Right lobe of liver (tissue), 4 donors: ENCODE measurements around the gene PLEKHS1.
A peak's percentile ranks its signal among the peaks of the same experiment; 100 is the strongest.

ENCODE experiments used
- CTCF ChIP-seq, 4 donors: fragments of 200-600 bp in 3 of 4; fragments of 450-650 bp in 1 of 4; IDR thresholded peaks; one replicate each; pipeline versions ENCODE4 v1.5.1 to v1.8.0; 2016 to 2022; ENCODE audit warnings: antibody characterized with exemption in 4 of 4, mild to moderate bottlenecking in 2 of 4
- POLR2A ChIP-seq: fragments of 450-650 bp; IDR thresholded peaks from one replicate; pipeline ENCODE4 v1.6.1; 2017; ENCODE audit warnings: antibody characterized with exemption, mild to moderate bottlenecking
- donor health status: DM: no; HTN: no; CAD: no.
- donor health status: DM: no; HTN: no; CAD: no.
- donor health status: DM: no; HTN: yes; CAD: no.

- TF ChIP-seq CTCF (IDR thresholded peaks at IDR 0.05) (peak; percentile 39 to 65 (median 59)), POLR2A (no peak)
Observed at GRCh38 chr10:113704637-113705343, 46.7 kb upstream of the PLEKHS1 start.
